SIG-M5 (cell line): ENCODE results near the gene WLS.

Source experiments
- DNase-seq: peaks from one replicate; lab custom pipeline; 2025; lab: John Stamatoyannopoulos, UW

WLS gene

GRCh38 chr1:68227598-68227997, 4.7 kb downstream of the WLS start:
- no peak for DNase-seq

- DNase-seq, result no peak
These were observed 6.5 kb downstream of the WLS start for GRCh38 chr1:68225781-68226180.

- no peak for DNase-seq
These were observed 8.6 kb downstream of the WLS start for GRCh38 chr1:68223687-68224086.

- no peak for DNase-seq
These were observed 10.3 kb downstream of the WLS start for GRCh38 chr1:68221980-68222373.

GRCh38 chr1:68221001-68221979, 11.0 kb downstream of the WLS start:
- no peak for DNase-seq

GRCh38 chr1:68220420-68220819, 11.9 kb downstream of the WLS start:
- no peak for DNase-seq

- DNase-seq, result no peak
These were observed 13.8 kb downstream of the WLS start for GRCh38 chr1:68218490-68218889.

- DNase-seq, result no peak
These were observed 14.7 kb downstream of the WLS start for GRCh38 chr1:68217618-68218017.

GRCh38 chr1:68217060-68217554, 15.2 kb downstream of the WLS start:
- no peak for DNase-seq

- DNase-seq, result no peak
These were observed 16.1 kb downstream of the WLS start for GRCh38 chr1:68216089-68216772.

- no peak for DNase-seq
These were observed 18.5 kb downstream of the WLS start for GRCh38 chr1:68213843-68214242.

- DNase-seq, result no peak
These were observed 20.5 kb downstream of the WLS start for GRCh38 chr1:68211761-68212380.

GRCh38 chr1:68210829-68211228, 21.5 kb downstream of the WLS start:
- DNase-seq, result no peak

GRCh38 chr1:68210027-68210426, 22.3 kb downstream of the WLS start:
- no peak for DNase-seq

GRCh38 chr1:68206848-68207689, 25.3 kb downstream of the WLS start:
- DNase-seq, result no peak

- DNase-seq, result no peak
These were observed 26.4 kb downstream of the WLS start for GRCh38 chr1:68205794-68206358.

GRCh38 chr1:68204977-68205630, 27.2 kb downstream of the WLS start:
- DNase-seq, result no peak

- DNase-seq, result no peak
These were observed 30.0 kb downstream of the WLS start for GRCh38 chr1:68202239-68202832.

GRCh38 chr1:68201546-68202238, 30.6 kb downstream of the WLS start:
- DNase-seq, result no peak

- no peak for DNase-seq
These were observed 32.7 kb downstream of the WLS start for GRCh38 chr1:68199603-68200002.
